ENCODE measurements around the gene TSPO. TPM values are rescaled to one million over a fixed set of nuclear protein-coding genes. Genes with fewer than 3 reads are reported as not detected.

TSPO gene
- total and polyA plus RNA-seq, 2 of the 13 experiments (the other 11 are each of a cell fraction or from before 2014, with no cell fraction given): 0.46 to 1.4 TPM

GRCh38 chr22:43199541-43199940 lies 48.2 kb downstream of the TSPO start (continued):
- TF ChIP-seq ZNF343 (CRISPR knock-in tag; IDR thresholded peaks at IDR 0.05) (no peak), MXI1 (IDR thresholded peaks at IDR 0.05; ENCODE audit: borderline replicate concordance, low read depth, low read length) (no peak)

- ChIA-PET CTCF (ENCODE audit: low intra/inter-chr PET ratio, low total read pairs) (no interaction called here), POLR2A (interaction anchor here (0.5 to 1.6 kb wide), 2 partner anchors 13 to 179 kb away, joined by 4 to 5 read pairs; no protein-coding TSS in a partner anchor)
- ATAC-seq (no peak), FAIRE-seq (no peak), DNase-seq (ENCODE audit: low spot score) (no peak)
- Histone ChIP-seq H3K79me2 (ENCODE audit: insufficient read depth, low read length) (no peaks in the 10 kb centered on the region), H3K4me3 (replicated peaks in 1 of 3; ENCODE audit: insufficient read depth in 1 of 3, low read depth in 2 of 3, low read length in 3 of 3) (no peak overlapping the region), H3K9ac (ENCODE audit: insufficient read depth, low read depth, low read length) (no peak overlapping the region), H2AFZ (ENCODE audit: low read length) (no peak overlapping the region), H3K4me1 (ENCODE audit: insufficient read depth, low read length) (peaks cover 16% of the 10 kb centered on the region), H3K4me2 (ENCODE audit: low read depth, low read length) (no peak overlapping the region), H3K27ac (ENCODE audit: extremely low read length, insufficient read depth, low read length) (no peak overlapping the region), H4K20me1 (ENCODE audit: insufficient read depth, low read length) (no peaks in the 10 kb centered on the region), H3K36me3 (replicated peaks in 1 of 2; ENCODE audit: control insufficient read depth in 1 of 2, insufficient read depth in 2 of 2, low read length in 2 of 2) (no peaks in the 10 kb centered on the region), H3K9me3 (ENCODE audit: low read length) (no peaks in the 10 kb centered on the region), H3K27me3 (ENCODE audit: control insufficient read depth in 1 of 2, insufficient read depth in 2 of 2, low read length in 2 of 2) (peaks cover 6 to 68% of the 10 kb centered on the region in 2 experiments)
- TF ChIP-seq ZNF720 (CRISPR knock-in tag; IDR thresholded peaks at IDR 0.05): no peak
- no peak for TF ChIP-seq ZSCAN30 (CRISPR knock-in tag; IDR thresholded peaks at IDR 0.05)
- TF ChIP-seq ZNF607 (CRISPR knock-in tag; IDR thresholded peaks at IDR 0.05; ENCODE audit: borderline replicate concordance): no peak
- no peak for TF ChIP-seq ARHGAP35 (CRISPR knock-in tag; IDR thresholded peaks at IDR 0.05; ENCODE audit: borderline replicate concordance)
- no peak for TF ChIP-seq TCF7 (IDR thresholded peaks at IDR 0.05; ENCODE audit: low read depth)
- TF ChIP-seq AFF4 (CRISPR knock-in tag; IDR thresholded peaks at IDR 0.05): no peak
- no peak for TF ChIP-seq PTBP1 (IDR thresholded peaks at IDR 0.05; ENCODE audit: low read depth, low read length, poor library complexity, severe bottlenecking)
- TF ChIP-seq ZNF234 (CRISPR knock-in tag; conservative IDR thresholded peaks at IDR 0.05): no peak
- intact Hi-C loops (cut with micrococcal nuclease; ENCODE audit: unreplicated experiment) (no loop called here), in situ Hi-C loops (cut with HindIII; ENCODE audit: extremely low pct_ligation_motif_present, low pct_unique_long_range_greater_than_20kb) (no loop called here)
- 65% methylated on average over 14 of the region's 17 CpGs for WGBS (ENCODE audit: low lambda C conversion rate)
- no TSS peak for BruUV-seq (replicated peaks)
These were observed 48.7 kb downstream of the TSPO start for GRCh38 chr22:43200031-43200430.

Measured in HepG2 (cell line).